GM19035 (cell line): ENCODE measurements around the gene CPED1.
"Not testable (repeated sequence)": the region's sequence is repeated elsewhere in the genome, so short reads cannot be mapped to it uniquely, and the experiment has no call there.

Source experiments
- ATAC-seq: cut with Tn5 transposase; IDR thresholded peaks from one replicate; pipeline ENCODE4 v1.9.1; 2021; ENCODE audit not compliant: unreplicated experiment

The CPED1 gene

GRCh38 chr7:121084748-121085336 is 96.3 kb downstream of the CPED1 start:
- ATAC-seq: no peak

DNA sequence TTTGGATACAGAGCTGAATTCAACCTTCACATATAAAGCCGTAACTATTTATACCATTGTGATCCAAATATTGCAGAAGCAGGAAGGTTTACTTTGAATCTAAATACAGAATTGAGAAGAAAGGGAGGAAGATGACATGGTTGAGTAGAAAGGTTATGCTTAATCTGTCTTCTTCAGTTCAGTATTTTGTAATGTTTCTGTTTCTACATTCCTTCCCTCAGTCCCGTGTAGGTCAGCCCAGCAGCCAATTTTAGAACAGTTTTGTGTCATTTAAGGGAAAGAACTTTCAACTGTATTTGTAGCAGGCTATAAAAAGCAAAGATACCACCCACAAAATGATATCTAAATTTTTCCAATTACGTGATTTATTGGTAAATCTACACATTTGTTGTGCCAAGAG is 97.4 kb downstream of the CPED1 start:
- no peak for ATAC-seq

- no peak for ATAC-seq
Measured at GRCh38 chr7:121088870-121089269, 100.4 kb downstream of the CPED1 start.

GRCh38 chr7:121094829-121095228 is 106.3 kb downstream of the CPED1 start:
- ATAC-seq: no peak

- no peak for ATAC-seq
Measured at GRCh38 chr7:121097577-121097976, 109.1 kb downstream of the CPED1 start.

- no peak for ATAC-seq
Measured at GRCh38 chr7:121099572-121099971, 111.1 kb downstream of the CPED1 start.

- ATAC-seq: no peak
Measured at GRCh38 chr7:121101083-121101482, 112.6 kb downstream of the CPED1 start.

GRCh38 chr7:121101621-121102020 is 113.1 kb downstream of the CPED1 start:
- ATAC-seq: no peak

DNA sequence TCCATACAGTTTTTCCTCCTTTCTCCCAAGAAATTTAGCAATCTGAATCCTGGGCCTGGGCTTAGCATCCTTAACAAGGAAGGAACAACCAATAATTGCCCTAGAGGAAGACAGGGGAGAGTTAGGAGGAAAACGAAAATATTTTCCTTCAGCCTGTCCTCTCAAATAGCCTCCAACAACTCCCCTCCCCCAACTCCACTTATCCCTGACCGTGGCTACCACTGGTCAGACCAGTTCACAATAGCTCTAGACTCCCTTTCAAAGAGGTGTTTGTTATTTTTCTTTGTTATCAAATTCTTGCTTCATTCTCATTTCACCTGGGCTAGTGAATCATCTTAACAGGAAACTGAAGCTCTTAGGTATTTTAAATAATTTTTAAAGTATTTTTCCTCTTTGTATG is 114.1 kb downstream of the CPED1 start:
- no peak for ATAC-seq

- no peak for ATAC-seq
Measured at GRCh38 chr7:121103086-121103485, 114.6 kb downstream of the CPED1 start.

GRCh38 chr7:121103579-121103978 is 115.1 kb downstream of the CPED1 start:
- ATAC-seq: no peak

DNA sequence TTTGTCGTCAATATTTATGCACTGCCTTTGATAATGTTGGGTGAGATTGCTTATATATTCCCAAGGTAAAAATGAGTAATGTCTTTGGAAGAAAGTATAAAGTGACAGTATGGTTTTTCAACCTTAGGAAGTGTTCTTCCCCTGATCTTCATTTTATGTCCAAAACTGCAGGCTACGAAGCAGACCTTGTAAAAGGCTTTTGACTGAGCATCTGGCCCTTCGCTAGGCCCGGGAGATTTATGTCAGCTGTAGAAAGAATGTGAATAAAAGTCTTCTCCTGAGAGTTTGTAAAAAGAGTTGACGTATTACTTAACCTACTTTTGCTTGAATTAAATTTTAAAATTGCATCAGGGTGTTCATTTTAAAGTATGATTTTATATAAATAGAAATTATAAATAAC is 116.8 kb downstream of the CPED1 start:
- no peak for ATAC-seq

GRCh38 chr7:121107923-121108498 is 119.5 kb downstream of the CPED1 start:
- ATAC-seq: peak; percentile 93

GRCh38 chr7:121109145-121109544 is 120.6 kb downstream of the CPED1 start:
- ATAC-seq: no peak

- ATAC-seq: no peak
Measured at GRCh38 chr7:121113288-121113687, 124.8 kb downstream of the CPED1 start.

GRCh38 chr7:121116396-121116795 is 127.9 kb downstream of the CPED1 start:
- no peak for ATAC-seq

DNA sequence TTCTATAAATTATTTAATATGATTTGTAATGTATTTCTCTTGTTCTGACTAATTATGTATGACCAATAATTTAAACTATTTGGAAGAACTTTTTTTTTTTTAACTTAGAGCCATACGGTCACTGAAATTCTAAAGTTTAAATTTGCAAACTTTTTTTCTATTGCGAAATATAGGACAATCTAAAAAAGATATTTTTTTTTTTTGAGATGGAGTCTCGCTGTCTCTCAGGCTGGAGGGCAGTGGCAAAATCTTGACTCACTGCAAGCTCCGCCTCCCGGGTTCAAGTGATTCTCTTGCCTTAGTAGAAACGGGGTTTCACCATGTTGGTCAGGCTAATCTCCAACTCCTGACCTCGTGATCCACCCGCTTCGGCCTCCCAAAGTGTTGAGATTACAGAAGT is 130.5 kb downstream of the CPED1 start:
- no peak for ATAC-seq

DNA sequence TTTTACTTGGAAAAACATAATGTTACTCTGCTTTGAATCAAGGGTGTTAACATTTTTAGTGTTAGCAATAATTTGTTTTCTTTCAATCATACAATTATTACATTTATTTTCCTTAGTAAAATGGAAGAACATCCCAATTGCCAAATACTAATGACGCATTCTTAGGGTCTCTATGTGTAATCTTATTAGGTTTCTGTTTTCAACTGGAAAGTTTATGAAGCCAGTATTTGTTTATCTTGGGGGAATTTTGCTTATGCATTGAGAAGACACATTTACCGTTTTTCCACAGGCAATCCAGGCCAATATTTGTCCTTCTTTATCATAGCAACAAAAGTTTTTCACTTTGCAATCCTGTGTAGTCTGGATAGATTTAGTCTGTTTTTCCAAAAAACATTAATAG is 134.5 kb downstream of the CPED1 start:
- no peak for ATAC-seq

DNA sequence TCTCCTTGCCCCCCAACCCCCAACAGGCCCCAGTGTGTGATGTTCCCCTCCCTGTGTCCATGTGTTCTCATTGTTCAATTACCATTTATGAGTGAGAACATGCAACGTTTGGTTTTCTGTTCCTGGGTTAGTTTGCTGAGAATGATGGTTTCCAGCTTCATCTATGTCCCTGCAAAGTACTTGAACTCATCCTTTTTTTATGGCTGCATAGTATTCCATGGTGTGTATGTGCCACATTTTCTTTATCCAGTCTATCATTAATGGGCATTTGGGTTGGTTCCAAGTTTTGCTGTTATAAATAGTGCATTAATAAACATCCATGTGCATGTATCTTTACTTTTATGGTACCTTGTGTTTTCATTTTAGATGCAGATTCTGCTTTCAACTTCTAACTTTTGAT is 136.9 kb downstream of the CPED1 start:
- not testable (repeated sequence) for ATAC-seq

DNA sequence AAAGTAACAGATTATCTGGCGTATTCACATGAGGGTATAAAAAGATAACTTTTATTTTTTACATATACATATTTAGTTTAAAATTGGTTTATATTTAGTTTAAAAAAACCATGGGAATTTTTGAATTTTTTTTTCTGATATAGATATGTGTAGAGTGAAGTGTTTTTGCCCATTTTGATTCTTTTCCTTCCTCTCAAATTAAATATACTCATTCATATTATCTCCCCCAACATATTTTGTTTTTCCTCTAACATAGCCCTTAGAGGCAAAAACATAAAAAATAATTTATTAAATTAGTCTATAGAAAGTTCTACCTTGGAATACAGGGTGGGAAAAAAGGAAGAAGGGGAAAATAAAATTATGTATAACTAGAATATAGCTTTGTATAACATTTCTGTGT is 137.7 kb downstream of the CPED1 start:
- ATAC-seq: no peak

GRCh38 chr7:121126801-121127534 is 138.5 kb downstream of the CPED1 start:
- ATAC-seq: no peak

GRCh38 chr7:121132940-121133339 is 144.4 kb downstream of the CPED1 start:
- ATAC-seq: no peak

GRCh38 chr7:121133444-121133843 is 144.9 kb downstream of the CPED1 start:
- no peak for ATAC-seq
